WI38 (cell line): Measurements from ENCODE around the gene WDR59.

Experiments
- H3K4me3 ChIP-seq: 2 replicates; pipeline ENCODE4 v1.5.1; 2011; ENCODE audit warnings: low read depth, mild to moderate bottlenecking, control low read depth, low read length
- CTCF ChIP-seq: IDR thresholded peaks from 2 replicates; pipeline ENCODE4 v1.5.1; 2012; ENCODE audit warnings: low read depth, mild to moderate bottlenecking, control low read depth, low read length

The WDR59 gene

DNA sequence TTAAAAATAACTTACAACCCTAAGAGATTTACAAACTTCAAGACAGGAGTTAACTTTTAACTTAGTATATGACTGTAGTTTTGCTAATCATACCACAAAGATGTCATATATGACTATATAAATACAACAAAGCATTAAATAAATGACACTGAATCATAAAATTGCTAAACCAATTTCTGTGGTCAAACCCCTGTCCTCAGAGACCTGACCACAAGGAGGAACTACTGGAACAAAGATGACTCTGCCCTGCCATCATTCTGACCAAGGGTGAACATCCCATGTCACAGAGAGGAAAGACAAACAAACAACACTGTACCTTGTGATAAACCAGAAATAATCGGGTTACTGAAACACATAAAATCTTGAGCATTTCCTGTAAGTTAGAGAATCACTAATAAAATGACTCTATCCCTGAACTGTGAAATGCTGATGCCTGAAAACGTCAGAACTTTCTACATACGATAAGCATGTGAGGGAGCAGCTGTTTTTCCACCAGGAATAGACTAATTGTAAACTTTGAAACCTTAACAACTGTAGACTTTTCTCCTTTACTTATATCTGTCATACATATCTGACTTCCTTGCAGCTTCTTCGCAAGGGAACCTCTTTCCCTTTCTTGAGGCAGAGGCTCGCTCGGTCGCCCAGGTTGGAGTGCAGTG is 47.9 kb downstream of the WDR59 start:
- no peak for TF ChIP-seq CTCF
- H3K4me3 ChIP-seq, result no peak overlapping the region

GRCh38 chr16:74931445-74931844 is 53.5 kb downstream of the WDR59 start:
- TF ChIP-seq CTCF, result no peak
- no peak overlapping the region for H3K4me3 ChIP-seq

DNA sequence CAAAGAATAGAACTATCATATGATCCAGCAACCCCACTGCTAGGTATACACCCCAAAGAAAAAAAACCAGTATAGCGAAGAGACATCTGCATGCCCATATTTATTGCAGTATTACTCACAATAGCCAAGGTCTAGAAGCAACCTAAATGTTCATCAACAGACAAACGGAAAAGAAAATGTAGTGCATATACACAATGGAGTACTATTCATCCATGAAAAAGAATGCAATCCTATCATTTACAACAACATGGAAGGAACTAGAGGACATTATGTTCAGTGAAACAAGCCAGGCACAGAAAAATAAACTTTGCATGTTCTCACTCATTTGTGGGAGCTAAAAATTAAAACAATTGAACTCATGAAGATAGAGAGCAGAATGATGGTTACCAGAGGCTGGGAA is 55.3 kb downstream of the WDR59 start:
- H3K4me3 ChIP-seq, result no peak overlapping the region
- TF ChIP-seq CTCF, result no peak

DNA sequence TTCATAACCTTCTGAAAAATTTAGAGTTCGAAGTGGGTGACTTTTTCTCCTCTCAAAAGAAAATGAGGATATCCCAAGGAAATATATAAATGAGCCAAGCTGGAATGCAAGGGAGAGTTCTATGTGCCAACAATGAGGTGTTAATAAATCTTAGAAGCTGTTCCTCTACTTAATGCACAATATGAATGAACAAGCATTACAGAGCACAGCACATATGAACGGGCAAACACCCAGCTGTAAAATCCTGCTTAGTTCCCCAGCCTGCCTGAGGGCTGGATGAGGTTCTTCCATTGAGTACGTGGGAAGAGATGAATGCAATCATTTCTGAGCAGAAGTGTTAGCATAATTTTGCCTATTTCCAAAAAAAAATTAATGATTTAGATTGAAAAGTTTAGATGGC is 58.1 kb downstream of the WDR59 start:
- H3K4me3 ChIP-seq, result no peak overlapping the region
- no peak for TF ChIP-seq CTCF

GRCh38 chr16:74923766-74924460 is 61.0 kb downstream of the WDR59 start:
- TF ChIP-seq CTCF, result no peak
- no peak overlapping the region for H3K4me3 ChIP-seq

GRCh38 chr16:74922150-74923138 is 62.5 kb downstream of the WDR59 start:
- no peak for TF ChIP-seq CTCF
- H3K4me3 ChIP-seq, result no peak overlapping the region
